LNCAP (cell line): ENCODE results near the gene ADD1.

Source experiments
- TF ChIP-seq, protein P1 (sequence below): fragments of 450-650 bp; IDR thresholded peaks from 2 replicates; pipeline ENCODE4 v1.5.1; 2017; ENCODE audit warnings: mild to moderate bottlenecking

ADD1 gene

DNA sequence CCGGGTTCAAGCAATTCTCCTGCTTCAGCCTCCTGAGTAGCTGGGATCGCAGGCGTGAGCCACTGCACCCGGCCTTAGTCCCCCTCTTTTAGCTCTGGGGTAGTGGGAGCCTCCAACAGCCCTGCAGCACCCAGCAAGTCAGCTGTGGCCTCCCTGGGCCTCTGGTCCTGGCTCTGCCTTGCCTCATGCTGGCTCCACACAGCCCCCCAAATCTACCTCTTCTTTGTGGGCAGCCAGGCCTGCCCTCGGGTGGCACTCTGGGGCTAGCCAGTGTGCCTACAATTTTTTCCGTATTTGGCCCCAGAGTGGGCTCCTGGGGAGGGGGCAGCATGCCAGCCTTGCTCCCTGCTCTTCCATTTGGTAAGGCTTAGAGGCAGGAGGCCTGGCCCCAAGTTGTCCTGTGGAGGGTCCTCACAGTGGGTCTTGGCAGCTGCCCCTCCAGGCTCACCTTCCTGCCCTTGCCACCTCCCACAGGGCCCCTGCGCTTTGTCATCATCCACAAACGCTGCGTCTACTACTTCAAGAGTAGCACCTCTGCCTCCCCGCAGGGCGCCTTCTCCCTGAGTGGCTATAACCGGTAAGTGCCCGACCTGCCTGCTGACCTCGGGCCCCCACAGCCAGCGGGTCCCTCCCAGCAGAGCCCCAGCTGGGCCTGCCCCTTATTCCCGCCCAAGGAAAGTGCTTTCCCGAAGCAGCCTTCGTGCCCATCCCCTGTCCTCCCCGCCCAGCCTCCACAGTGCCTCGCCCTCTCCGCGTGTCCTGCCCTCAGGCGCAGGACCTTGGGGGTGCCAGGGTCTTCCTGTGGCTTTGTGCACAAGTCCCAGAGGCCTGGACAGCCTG is 21.0 kb upstream of the ADD1 start:
- TF ChIP-seq, protein P1, sequence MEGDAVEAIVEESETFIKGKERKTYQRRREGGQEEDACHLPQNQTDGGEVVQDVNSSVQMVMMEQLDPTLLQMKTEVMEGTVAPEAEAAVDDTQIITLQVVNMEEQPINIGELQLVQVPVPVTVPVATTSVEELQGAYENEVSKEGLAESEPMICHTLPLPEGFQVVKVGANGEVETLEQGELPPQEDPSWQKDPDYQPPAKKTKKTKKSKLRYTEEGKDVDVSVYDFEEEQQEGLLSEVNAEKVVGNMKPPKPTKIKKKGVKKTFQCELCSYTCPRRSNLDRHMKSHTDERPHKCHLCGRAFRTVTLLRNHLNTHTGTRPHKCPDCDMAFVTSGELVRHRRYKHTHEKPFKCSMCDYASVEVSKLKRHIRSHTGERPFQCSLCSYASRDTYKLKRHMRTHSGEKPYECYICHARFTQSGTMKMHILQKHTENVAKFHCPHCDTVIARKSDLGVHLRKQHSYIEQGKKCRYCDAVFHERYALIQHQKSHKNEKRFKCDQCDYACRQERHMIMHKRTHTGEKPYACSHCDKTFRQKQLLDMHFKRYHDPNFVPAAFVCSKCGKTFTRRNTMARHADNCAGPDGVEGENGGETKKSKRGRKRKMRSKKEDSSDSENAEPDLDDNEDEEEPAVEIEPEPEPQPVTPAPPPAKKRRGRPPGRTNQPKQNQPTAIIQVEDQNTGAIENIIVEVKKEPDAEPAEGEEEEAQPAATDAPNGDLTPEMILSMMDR = no peak

DNA sequence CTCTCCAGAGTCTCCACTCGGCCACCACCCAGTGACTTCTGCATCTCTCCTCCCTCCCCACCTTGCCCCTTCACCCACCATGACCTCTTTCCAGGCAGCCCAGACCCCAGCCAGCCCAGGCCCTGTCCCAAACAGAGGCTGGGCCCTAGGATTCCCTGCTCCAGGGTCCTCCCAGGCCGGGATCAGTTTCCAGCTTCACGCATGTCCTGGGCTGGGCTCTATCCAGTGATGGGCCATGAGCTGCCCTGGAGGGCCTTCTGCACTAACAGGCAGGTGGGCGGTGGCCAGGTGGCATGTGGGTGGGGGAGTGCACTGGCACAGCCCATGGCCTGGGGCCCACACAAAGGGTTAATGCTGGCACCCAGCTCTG is 20.4 kb upstream of the ADD1 start:
- TF ChIP-seq, protein P1 = no peak

DNA sequence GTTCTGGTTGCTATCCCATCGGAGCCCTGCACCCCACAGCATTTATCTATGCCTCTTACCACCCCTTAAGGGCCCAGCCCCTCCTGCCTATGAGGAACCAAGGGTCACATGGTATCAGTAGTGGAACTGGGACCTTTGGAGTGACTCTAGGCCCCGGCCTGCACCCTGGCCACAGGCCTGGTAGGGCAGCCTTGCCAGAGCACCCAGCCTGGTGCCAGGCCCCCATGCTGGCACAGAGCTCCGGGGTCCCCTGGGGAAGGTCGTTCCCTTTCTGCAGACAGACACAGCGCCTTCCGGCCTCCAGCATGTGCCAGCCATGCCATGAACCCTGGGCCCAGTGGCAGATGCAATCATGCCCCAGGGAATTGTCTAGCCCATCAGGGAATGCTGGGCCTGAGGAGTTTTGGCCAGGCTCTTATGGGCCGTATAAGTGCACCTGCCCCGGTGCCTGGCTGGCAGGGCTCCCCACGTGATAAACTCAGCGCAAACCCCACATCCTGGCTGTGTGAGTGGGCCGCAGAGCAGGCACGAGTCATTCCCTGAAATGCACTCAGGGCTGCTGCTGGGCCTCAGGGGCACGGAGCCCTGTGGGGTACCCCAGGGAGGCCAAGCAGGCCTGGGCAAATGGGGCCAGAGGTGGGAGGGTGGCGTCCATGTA is 19.8 kb upstream of the ADD1 start:
- TF ChIP-seq, protein P1 = no peak

DNA sequence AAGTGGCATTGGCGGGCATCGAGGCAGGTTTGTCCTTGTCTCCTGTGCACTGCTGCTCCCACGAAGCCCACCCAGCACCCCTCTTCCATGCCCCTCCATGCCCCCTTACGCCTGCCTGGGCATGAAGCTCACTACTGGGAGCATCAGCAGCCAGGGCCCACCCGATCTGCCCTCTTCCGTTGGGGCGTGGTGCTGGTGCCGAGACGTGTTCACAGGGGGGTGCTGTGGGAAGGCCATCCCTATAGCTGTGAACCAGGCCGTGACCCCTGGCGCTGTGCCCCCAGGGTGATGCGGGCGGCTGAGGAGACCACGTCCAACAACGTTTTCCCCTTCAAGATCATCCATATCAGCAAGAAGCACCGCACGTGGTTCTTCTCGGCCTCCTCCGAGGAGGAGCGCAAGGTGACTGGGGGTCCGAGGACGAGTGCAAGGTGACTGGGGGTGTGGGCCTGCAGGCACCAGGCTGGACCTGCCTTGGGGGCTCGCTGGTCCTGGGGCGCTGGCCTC is 19.3 kb upstream of the ADD1 start:
- TF ChIP-seq, protein P1 = no peak

DNA sequence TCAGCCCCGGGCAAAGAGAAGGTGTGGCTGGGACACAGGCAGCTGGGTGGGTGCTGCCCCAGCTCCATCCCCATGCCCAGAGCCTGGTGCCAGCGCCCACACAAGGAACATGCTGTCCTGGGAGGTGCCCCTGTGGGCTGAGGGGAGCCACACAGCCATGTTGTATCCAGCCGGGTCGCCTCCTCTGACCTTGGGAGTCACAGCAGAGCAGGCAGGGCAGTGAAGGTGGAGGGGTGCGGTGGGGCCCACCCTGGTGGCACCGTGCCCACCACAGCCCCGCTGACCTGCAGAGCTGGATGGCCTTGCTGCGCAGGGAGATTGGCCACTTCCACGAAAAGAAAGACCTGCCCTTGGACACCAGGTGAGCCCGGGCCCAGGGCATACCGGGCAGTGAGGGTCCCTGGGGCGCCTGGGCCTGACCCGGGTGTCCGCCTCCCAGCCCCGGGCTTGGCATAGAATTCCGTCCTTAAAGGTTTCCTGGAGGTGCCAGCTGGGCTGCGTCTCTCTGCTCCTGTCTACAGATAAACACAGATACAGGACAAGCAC is 18.7 kb upstream of the ADD1 start:
- TF ChIP-seq, protein P1 = no peak

DNA sequence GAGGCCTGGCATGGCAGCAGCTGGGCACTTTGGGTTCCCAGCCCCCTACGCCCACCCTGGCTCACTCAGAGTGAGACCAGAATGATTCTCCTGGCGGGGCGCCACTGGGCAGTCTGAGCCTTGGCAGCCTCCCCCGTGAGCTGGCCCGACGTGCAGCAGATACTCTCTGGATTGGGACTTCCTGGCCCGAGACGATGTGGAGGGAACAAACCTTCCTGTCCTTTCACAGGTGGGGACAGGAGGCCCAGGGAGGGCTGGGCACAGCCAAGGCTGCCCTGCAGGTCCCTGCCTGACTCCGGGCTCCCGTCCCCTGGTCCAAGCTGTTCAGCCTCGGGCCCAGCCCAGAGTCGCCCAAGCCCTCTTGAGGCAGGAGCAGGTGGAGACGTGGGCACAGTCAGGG is 17.9 kb upstream of the ADD1 start:
- TF ChIP-seq, protein P1 = no peak

DNA sequence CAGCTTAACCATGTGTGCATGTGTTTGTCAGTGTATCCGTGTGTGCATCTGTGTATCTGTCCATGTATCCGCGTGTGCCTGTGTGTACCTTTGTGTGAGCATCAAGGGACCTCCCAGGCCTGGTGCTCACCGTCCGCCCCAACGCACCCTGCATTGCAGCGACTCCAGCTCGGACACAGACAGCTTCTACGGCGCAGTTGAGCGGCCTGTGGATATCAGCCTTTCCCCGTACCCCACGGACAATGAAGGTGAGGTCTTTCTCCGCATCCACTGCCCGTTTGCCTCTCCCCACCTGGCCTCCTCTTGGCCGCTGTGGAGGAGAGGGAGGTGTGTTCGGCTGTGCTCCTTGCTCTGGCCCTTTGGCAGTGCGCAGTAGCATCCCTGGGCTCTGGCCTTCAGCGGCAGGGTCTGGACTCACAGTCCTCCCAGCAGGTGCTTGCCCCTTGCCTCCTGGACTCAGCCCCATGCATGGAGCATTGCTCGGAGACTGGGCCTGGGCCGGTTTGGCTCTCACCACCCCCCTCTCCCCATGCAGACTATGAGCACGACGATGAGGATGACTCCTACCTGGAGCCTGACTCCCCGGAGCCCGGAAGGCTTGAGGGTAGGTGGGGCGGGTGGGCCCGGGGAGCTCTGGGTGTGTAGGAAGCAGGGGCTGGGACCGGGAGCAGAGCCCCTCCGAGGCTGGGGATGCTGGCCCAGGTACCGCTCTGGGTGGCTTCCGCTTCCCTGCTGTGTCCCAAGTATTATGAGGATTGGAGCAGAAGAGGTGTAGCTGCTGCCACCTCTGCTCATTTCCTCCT is 16.4 kb upstream of the ADD1 start:
- TF ChIP-seq, protein P1 = no peak
